AG08395 (cell line): Measurements from ENCODE around the gene PSMC3IP.

ENCODE experiments used
- DNase-seq: peaks from one replicate; pipeline ENCODE4 v3.0.0; 2012; ENCODE audit warnings: mixed read lengths, low spot score

PSMC3IP gene

GRCh38 chr17:42585353-42585752 lies 7.8 kb upstream of the PSMC3IP start:
- DNase-seq, result no peak

- DNase-seq, result no peak
These were observed 7.4 kb upstream of the PSMC3IP start for GRCh38 chr17:42584880-42585279.

GRCh38 chr17:42581744-42582270 lies 4.3 kb upstream of the PSMC3IP start:
- DNase-seq, result no peak

GRCh38 chr17:42579794-42580551 lies 2.4 kb upstream of the PSMC3IP start:
- no peak for DNase-seq

- peak; percentile 82 for DNase-seq
These were observed 847 bp upstream of the PSMC3IP start for GRCh38 chr17:42578282-42578869.

- no peak for DNase-seq
These were observed 393 bp downstream of the PSMC3IP start for GRCh38 chr17:42577140-42577531.

GRCh38 chr17:42574463-42574862 lies 3.1 kb downstream of the PSMC3IP start:
- DNase-seq, result no peak

GRCh38 chr17:42573095-42573494 lies 4.4 kb downstream of the PSMC3IP start:
- no peak for DNase-seq

- no peak for DNase-seq
These were observed 5.9 kb downstream of the PSMC3IP start for GRCh38 chr17:42571435-42572225.

GRCh38 chr17:42568341-42569111 lies 9.0 kb downstream of the PSMC3IP start:
- DNase-seq, result no peak

- peak; percentile 100 for DNase-seq
These were observed 10.5 kb downstream of the PSMC3IP start, which contains the start of gene MLX for GRCh38 chr17:42566883-42567573. TSS of gene MLX (plus strand) at chr17:42567100. CDS start at chr17:42567125, 25 bp downstream.

GRCh38 chr17:42566215-42566882 lies 11.2 kb downstream of the PSMC3IP start:
- no peak for DNase-seq

- DNase-seq, result no peak
These were observed 11.9 kb downstream of the PSMC3IP start for GRCh38 chr17:42565523-42566214.

- DNase-seq, result no peak
These were observed 12.6 kb downstream of the PSMC3IP start for GRCh38 chr17:42564815-42565522.

GRCh38 chr17:42563950-42564349 lies 13.6 kb downstream of the PSMC3IP start:
- no peak for DNase-seq

- no peak for DNase-seq
These were observed 14.0 kb downstream of the PSMC3IP start for GRCh38 chr17:42563543-42563942.

GRCh38 chr17:42563143-42563509 lies 14.4 kb downstream of the PSMC3IP start:
- no peak for DNase-seq

GRCh38 chr17:42562388-42563142 lies 15.0 kb downstream of the PSMC3IP start:
- no peak for DNase-seq
